ENCODE data around the gene CBX4.

GRCh38 chr17:79840269-79840988, 1.2 kb upstream of the CBX4 start:
- TF ChIP-seq, protein P1, sequence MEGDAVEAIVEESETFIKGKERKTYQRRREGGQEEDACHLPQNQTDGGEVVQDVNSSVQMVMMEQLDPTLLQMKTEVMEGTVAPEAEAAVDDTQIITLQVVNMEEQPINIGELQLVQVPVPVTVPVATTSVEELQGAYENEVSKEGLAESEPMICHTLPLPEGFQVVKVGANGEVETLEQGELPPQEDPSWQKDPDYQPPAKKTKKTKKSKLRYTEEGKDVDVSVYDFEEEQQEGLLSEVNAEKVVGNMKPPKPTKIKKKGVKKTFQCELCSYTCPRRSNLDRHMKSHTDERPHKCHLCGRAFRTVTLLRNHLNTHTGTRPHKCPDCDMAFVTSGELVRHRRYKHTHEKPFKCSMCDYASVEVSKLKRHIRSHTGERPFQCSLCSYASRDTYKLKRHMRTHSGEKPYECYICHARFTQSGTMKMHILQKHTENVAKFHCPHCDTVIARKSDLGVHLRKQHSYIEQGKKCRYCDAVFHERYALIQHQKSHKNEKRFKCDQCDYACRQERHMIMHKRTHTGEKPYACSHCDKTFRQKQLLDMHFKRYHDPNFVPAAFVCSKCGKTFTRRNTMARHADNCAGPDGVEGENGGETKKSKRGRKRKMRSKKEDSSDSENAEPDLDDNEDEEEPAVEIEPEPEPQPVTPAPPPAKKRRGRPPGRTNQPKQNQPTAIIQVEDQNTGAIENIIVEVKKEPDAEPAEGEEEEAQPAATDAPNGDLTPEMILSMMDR (IDR thresholded peaks at IDR 0.05): peak in 2 of 3 experiments; percentile 13 to 22
- TF ChIP-seq POLR2A (IDR thresholded peaks at IDR 0.05): no peak
